Measurements from ENCODE around the gene CDK5RAP2.

CDK5RAP2 gene

DNA sequence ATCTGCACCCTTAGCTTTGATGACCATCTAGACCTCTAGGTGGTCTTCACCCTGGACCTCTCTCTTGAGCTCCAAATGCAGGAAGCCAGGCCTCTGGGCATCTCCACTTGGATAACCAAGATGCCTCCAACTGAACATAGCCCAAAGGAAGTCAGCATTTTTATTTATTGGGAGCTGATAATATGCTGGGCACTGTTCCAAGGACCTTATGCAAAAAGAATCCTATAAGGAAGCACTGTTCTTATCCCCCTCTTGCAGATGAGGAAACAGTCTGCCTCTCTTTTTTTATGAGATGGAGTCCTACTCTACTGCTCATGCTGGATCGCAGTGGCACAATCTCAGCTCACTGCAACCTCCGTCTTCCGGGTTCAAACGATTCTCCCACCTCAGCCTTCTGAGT, 219.9 kb downstream of the CDK5RAP2 start:
- H3K4me2 ChIP-seq (ENCODE audit: insufficient read depth, low read length, poor library complexity, severe bottlenecking), result no peak overlapping the region
- H3K4ac ChIP-seq (ENCODE audit: low read length), result no peak overlapping the region
- H2BK12ac ChIP-seq (ENCODE audit: low read length), result no peak overlapping the region
- no peak overlapping the region for H3K27ac ChIP-seq (replicated peaks; ENCODE audit: low read length)
- H2BK120ac ChIP-seq (ENCODE audit: low read depth, low read length), result no peak overlapping the region
- no peak for DNase-seq (ENCODE audit: low spot score)
- no peak overlapping the region for H3K23ac ChIP-seq (ENCODE audit: low read depth, low read length, poor library complexity)
- no peak overlapping the region for H2BK5ac ChIP-seq (ENCODE audit: low read length)
- H3K14ac ChIP-seq (ENCODE audit: low read length), result no peak overlapping the region
- H3K79me1 ChIP-seq (ENCODE audit: low read depth, low read length), result no peaks in the 10 kb centered on the region
- no peak overlapping the region for H4K91ac ChIP-seq (ENCODE audit: low read depth, low read length, poor library complexity)
- no CpG with 5 or more reads among the region's 4 CpGs for WGBS, 2 donors (ENCODE audit: extremely low coverage in 2 of 2, insufficient read length in 2 of 2, insufficient replicate concordance in 1 of 2)
- no peaks in the 10 kb centered on the region for H3K36me3 ChIP-seq (replicated peaks in 1 of 2; ENCODE audit: control insufficient read depth in 2 of 2, insufficient read depth in 2 of 2, low read length in 2 of 2)
- peak overlapping the region; percentile 12 for H3K18ac ChIP-seq (ENCODE audit: low read length)
- H4K8ac ChIP-seq (ENCODE audit: low read depth, low read length), result no peak overlapping the region
- no peak overlapping the region for H3K4me3 ChIP-seq (ENCODE audit: low read length in 2 of 2)
- H2AK5ac ChIP-seq (ENCODE audit: low read depth, low read length), result no peak overlapping the region
- no peak overlapping the region for H2AFZ ChIP-seq (ENCODE audit: low read length)
- H2BK15ac ChIP-seq (ENCODE audit: low read length), result no peak overlapping the region
- no peaks in the 10 kb centered on the region for H3K4me1 ChIP-seq (ENCODE audit: control insufficient read depth in 2 of 2, insufficient read depth in 1 of 2, low read depth in 1 of 2, low read length in 2 of 2)
- H3K9ac ChIP-seq (ENCODE audit: low read depth, low read length, poor library complexity), result no peak overlapping the region
- H3K27me3 ChIP-seq (ENCODE audit: control insufficient read depth in 3 of 3, insufficient read depth in 3 of 3, low read depth in 1 of 3, low read length in 3 of 3), result peaks cover 0 to 7% (median 0%) of the 10 kb centered on the region in 3 experiments
- H3K9me3 ChIP-seq (replicated peaks in 1 of 2; ENCODE audit: control insufficient read depth in 2 of 2, insufficient read depth in 1 of 2, low read depth in 1 of 2, low read length in 2 of 2), result no peaks in the 10 kb centered on the region

DNA sequence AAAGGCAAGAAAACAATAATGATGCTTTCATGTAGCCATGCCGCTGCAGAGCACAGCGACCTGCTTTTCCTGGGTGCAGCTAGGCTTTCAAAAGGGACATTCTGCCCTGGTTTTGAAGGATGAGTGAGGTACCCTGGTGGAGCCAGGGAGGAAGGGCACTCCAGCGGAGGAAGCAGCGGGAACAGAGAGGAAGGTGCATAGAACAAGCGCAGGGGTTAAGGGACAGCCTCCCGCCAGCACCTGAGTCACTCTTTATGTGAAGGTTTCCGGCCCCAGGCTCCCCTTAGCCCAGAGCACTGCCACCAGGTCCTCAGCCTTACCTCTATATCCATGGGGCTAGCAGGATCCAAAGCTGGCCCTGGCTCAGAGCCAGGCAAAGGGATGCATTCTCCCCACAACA, 221.1 kb downstream of the CDK5RAP2 start:
- Histone ChIP-seq H3K79me1 (ENCODE audit: low read depth, low read length) (no peaks in the 10 kb centered on the region), H3K27ac (replicated peaks; ENCODE audit: low read length) (no peak overlapping the region), H3K18ac (ENCODE audit: low read length) (no peak overlapping the region), H3K23ac (ENCODE audit: low read depth, low read length, poor library complexity) (no peak overlapping the region), H3K9me3 (replicated peaks in 1 of 2; ENCODE audit: control insufficient read depth in 2 of 2, insufficient read depth in 1 of 2, low read depth in 1 of 2, low read length in 2 of 2) (no peaks in the 10 kb centered on the region), H3K4me1 (ENCODE audit: control insufficient read depth in 2 of 2, insufficient read depth in 1 of 2, low read depth in 1 of 2, low read length in 2 of 2) (no peaks in the 10 kb centered on the region), H2BK120ac (ENCODE audit: low read depth, low read length) (no peak overlapping the region), H4K8ac (ENCODE audit: low read depth, low read length) (no peak overlapping the region), H3K14ac (ENCODE audit: low read length) (no peak overlapping the region), H3K27me3 (ENCODE audit: control insufficient read depth in 3 of 3, insufficient read depth in 3 of 3, low read depth in 1 of 3, low read length in 3 of 3) (peaks cover 0 to 7% (median 0%) of the 10 kb centered on the region in 3 experiments), H3K4me3 (ENCODE audit: low read length in 2 of 2) (no peak overlapping the region), H3K4ac (ENCODE audit: low read length) (no peak overlapping the region), H3K36me3 (replicated peaks in 1 of 2; ENCODE audit: control insufficient read depth in 2 of 2, insufficient read depth in 2 of 2, low read length in 2 of 2) (no peaks in the 10 kb centered on the region), H2BK15ac (ENCODE audit: low read length) (no peak overlapping the region), H3K9ac (ENCODE audit: low read depth, low read length, poor library complexity) (peak overlapping the region; percentile 66), H4K91ac (ENCODE audit: low read depth, low read length, poor library complexity) (no peak overlapping the region), H2BK12ac (ENCODE audit: low read length) (no peak overlapping the region), H2AK5ac (ENCODE audit: low read depth, low read length) (no peak overlapping the region), H2BK5ac (ENCODE audit: low read length) (no peak overlapping the region), H2AFZ (ENCODE audit: low read length) (no peak overlapping the region), H3K4me2 (ENCODE audit: insufficient read depth, low read length, poor library complexity, severe bottlenecking) (no peak overlapping the region)
- no peak for DNase-seq (ENCODE audit: low spot score)
- no CpG with 5 or more reads among the region's 7 CpGs for WGBS, 2 donors (ENCODE audit: extremely low coverage in 2 of 2, insufficient read length in 2 of 2, insufficient replicate concordance in 1 of 2)

DNA sequence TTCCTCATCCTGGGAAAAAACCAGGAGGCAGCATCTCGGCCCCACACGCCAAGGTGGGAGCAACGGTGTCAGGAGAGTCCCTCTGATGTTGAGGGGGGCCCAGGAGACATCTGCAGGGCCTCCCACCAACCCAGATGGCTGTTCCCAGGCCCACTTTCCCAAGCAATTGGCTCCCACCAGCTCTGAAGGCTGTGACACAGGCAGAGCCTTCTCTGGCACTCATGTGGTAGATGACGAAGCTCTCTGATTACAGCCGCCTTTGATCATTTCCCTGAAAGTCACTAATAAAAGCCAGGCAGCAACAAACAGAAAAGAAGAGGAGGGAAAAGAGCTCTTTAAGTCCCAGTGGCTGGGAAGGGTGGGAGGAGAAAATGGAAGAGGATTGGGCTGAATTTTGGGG, 226.5 kb downstream of the CDK5RAP2 start:
- Histone ChIP-seq H2BK15ac (ENCODE audit: low read length) (no peak overlapping the region), H3K9ac (ENCODE audit: low read depth, low read length, poor library complexity) (no peak overlapping the region), H3K4ac (ENCODE audit: low read length) (no peak overlapping the region), H3K36me3 (replicated peaks in 1 of 2; ENCODE audit: control insufficient read depth in 2 of 2, insufficient read depth in 2 of 2, low read length in 2 of 2) (no peaks in the 10 kb centered on the region), H4K91ac (ENCODE audit: low read depth, low read length, poor library complexity) (no peak overlapping the region), H2AK5ac (ENCODE audit: low read depth, low read length) (no peak overlapping the region), H3K79me1 (ENCODE audit: low read depth, low read length) (no peaks in the 10 kb centered on the region), H2BK12ac (ENCODE audit: low read length) (no peak overlapping the region), H3K4me3 (ENCODE audit: low read length in 2 of 2) (no peak overlapping the region), H3K9me3 (replicated peaks in 1 of 2; ENCODE audit: control insufficient read depth in 2 of 2, insufficient read depth in 1 of 2, low read depth in 1 of 2, low read length in 2 of 2) (no peaks in the 10 kb centered on the region), H3K27ac (replicated peaks; ENCODE audit: low read length) (no peak overlapping the region), H3K4me2 (ENCODE audit: insufficient read depth, low read length, poor library complexity, severe bottlenecking) (no peak overlapping the region), H3K18ac (ENCODE audit: low read length) (peak overlapping the region; percentile 75), H3K14ac (ENCODE audit: low read length) (no peak overlapping the region), H2BK5ac (ENCODE audit: low read length) (no peak overlapping the region), H2BK120ac (ENCODE audit: low read depth, low read length) (no peak overlapping the region), H4K8ac (ENCODE audit: low read depth, low read length) (no peak overlapping the region), H3K27me3 (ENCODE audit: control insufficient read depth in 3 of 3, insufficient read depth in 3 of 3, low read depth in 1 of 3, low read length in 3 of 3) (peaks cover 0 to 3% (median 0%) of the 10 kb centered on the region in 3 experiments), H2AFZ (ENCODE audit: low read length) (no peak overlapping the region), H3K4me1 (ENCODE audit: control insufficient read depth in 2 of 2, insufficient read depth in 1 of 2, low read depth in 1 of 2, low read length in 2 of 2) (peaks cover 0 to 3% of the 10 kb centered on the region in 2 donors), H3K23ac (ENCODE audit: low read depth, low read length, poor library complexity) (no peak overlapping the region)
- WGBS, 2 donors (ENCODE audit: extremely low coverage in 2 of 2, insufficient read length in 2 of 2, insufficient replicate concordance in 1 of 2), result no CpG with 5 or more reads among the region's 5 CpGs
- no peak for DNase-seq (ENCODE audit: low spot score)

DNA sequence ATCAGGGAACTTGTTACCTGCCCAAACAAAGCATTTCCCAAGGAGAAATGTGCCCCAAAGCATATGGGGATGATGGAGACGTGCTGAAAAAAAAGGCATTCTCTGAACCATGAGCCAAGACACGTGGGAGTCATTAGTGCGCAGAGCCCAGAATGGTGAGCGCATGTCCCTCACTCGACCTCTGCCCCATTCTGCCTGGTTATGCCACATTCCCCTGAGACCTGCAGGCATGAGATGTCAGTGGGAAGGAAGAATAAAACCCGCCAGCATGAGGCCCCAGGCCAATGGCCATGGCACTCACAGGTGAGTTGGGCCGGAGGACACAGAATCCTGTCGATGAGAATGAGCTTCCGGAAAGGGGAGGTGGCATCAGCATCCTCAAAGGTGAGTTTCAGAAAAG, 228.9 kb downstream of the CDK5RAP2 start:
- no peaks in the 10 kb centered on the region for H3K36me3 ChIP-seq (replicated peaks in 1 of 2; ENCODE audit: control insufficient read depth in 2 of 2, insufficient read depth in 2 of 2, low read length in 2 of 2)
- H3K9ac ChIP-seq (ENCODE audit: low read depth, low read length, poor library complexity), result no peak overlapping the region
- no peak overlapping the region for H3K18ac ChIP-seq (ENCODE audit: low read length)
- H4K91ac ChIP-seq (ENCODE audit: low read depth, low read length, poor library complexity), result no peak overlapping the region
- H3K27ac ChIP-seq (replicated peaks; ENCODE audit: low read length), result no peak overlapping the region
- peaks cover 0 to 3% (median 0%) of the 10 kb centered on the region in 3 experiments for H3K27me3 ChIP-seq (ENCODE audit: control insufficient read depth in 3 of 3, insufficient read depth in 3 of 3, low read depth in 1 of 3, low read length in 3 of 3)
- H2BK15ac ChIP-seq (ENCODE audit: low read length), result peak overlapping the region; percentile 3
- no peak overlapping the region for H2BK120ac ChIP-seq (ENCODE audit: low read depth, low read length)
- no CpG with 5 or more reads among the region's 9 CpGs for WGBS, 2 donors (ENCODE audit: extremely low coverage in 2 of 2, insufficient read length in 2 of 2, insufficient replicate concordance in 1 of 2)
- no peaks in the 10 kb centered on the region for H3K9me3 ChIP-seq (replicated peaks in 1 of 2; ENCODE audit: control insufficient read depth in 2 of 2, insufficient read depth in 1 of 2, low read depth in 1 of 2, low read length in 2 of 2)
- no peak overlapping the region for H2BK5ac ChIP-seq (ENCODE audit: low read length)
- no peak overlapping the region for H3K23ac ChIP-seq (ENCODE audit: low read depth, low read length, poor library complexity)
- no peak overlapping the region for H3K14ac ChIP-seq (ENCODE audit: low read length)
- peaks cover 0 to 3% of the 10 kb centered on the region in 2 donors for H3K4me1 ChIP-seq (ENCODE audit: control insufficient read depth in 2 of 2, insufficient read depth in 1 of 2, low read depth in 1 of 2, low read length in 2 of 2)
- no peak overlapping the region for H3K4me3 ChIP-seq (ENCODE audit: low read length in 2 of 2)
- DNase-seq (ENCODE audit: low spot score), result no peak
- H3K79me1 ChIP-seq (ENCODE audit: low read depth, low read length), result no peaks in the 10 kb centered on the region
- no peak overlapping the region for H4K8ac ChIP-seq (ENCODE audit: low read depth, low read length)
- H3K4ac ChIP-seq (ENCODE audit: low read length), result no peak overlapping the region
- H2AK5ac ChIP-seq (ENCODE audit: low read depth, low read length), result no peak overlapping the region
- no peak overlapping the region for H2BK12ac ChIP-seq (ENCODE audit: low read length)
- no peak overlapping the region for H3K4me2 ChIP-seq (ENCODE audit: insufficient read depth, low read length, poor library complexity, severe bottlenecking)
- no peak overlapping the region for H2AFZ ChIP-seq (ENCODE audit: low read length)
